ENCODE data around the gene CD151.

CD151 gene

DNA sequence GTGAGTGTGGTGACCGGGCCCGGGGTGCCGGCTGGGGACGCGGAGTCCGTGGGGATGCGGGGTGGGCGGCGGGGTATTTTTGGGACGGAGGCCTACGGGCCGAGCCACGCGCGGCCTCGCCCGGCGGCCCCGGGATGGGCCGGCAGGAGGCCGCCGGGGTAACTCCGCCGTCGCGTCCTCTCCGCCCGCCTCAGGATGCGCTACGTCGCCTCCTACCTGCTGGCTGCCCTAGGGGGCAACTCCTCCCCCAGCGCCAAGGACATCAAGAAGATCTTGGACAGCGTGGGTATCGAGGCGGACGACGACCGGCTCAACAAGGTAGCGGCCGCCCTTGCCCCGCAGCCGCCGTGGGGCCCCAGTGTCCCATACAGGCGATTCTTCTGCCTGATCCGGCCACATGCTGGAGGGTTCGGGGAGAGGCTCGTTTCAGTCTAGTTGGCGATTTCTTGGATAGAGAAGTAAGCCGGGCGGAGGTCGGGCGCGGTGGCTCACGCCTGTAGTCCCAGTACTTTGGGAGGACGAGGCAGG lies 22.6 kb upstream of the CD151 start:
- TF ChIP-seq, protein P1, sequence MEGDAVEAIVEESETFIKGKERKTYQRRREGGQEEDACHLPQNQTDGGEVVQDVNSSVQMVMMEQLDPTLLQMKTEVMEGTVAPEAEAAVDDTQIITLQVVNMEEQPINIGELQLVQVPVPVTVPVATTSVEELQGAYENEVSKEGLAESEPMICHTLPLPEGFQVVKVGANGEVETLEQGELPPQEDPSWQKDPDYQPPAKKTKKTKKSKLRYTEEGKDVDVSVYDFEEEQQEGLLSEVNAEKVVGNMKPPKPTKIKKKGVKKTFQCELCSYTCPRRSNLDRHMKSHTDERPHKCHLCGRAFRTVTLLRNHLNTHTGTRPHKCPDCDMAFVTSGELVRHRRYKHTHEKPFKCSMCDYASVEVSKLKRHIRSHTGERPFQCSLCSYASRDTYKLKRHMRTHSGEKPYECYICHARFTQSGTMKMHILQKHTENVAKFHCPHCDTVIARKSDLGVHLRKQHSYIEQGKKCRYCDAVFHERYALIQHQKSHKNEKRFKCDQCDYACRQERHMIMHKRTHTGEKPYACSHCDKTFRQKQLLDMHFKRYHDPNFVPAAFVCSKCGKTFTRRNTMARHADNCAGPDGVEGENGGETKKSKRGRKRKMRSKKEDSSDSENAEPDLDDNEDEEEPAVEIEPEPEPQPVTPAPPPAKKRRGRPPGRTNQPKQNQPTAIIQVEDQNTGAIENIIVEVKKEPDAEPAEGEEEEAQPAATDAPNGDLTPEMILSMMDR (IDR thresholded peaks at IDR 0.05; ENCODE audit: low read depth, low read length), result no peak
- H3K4me3 ChIP-seq (ENCODE audit: low read depth, low read length), result peak overlapping the region; percentile 90
- no peak for DNase-seq (ENCODE audit: low read depth, low spot score)
- in situ Hi-C loops (cut with HindIII; ENCODE audit: low sequenced_read_pairs), result no loop called here

DNA sequence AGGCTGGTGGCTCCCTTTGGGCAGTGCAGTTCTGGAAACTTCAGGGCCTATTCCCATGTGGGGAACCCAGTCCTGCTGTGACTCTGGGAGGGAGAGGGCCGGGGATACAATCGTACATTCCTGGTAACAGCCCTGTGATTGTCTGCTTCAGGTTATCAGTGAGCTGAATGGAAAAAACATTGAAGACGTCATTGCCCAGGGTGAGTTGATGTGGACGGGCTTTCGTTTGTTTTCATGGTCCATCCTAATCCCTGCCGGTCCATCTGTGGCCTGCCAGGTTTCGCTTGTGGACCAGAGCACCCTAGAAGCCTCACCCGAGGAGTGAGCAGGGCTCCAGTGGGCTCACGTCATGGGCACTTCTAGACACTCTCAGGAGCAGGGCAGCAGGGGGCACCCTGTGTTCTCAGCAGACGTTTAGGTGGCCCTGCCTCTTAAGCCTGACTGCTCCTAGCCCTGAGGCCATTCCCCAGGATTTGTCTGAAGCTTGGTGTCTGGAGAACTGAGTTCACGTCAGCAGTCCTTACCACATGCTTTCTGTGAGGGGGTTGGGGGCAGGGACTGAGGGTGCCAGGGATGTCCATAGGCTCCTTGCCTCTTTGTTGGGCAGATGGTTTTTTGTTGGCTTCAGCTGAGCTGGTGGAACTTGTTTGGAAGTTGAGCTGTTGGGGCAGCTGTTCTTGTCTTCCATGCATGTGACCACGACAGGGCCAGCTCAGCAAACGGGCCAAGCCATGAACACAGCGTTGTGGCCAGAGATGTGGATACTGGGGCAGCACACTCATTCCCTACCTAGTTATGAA lies 21.1 kb upstream of the CD151 start:
- in situ Hi-C loops (cut with HindIII; ENCODE audit: low sequenced_read_pairs), result no loop called here
- TF ChIP-seq, protein P1 (IDR thresholded peaks at IDR 0.05; ENCODE audit: low read depth, low read length), result peak; percentile 15
- no peak for DNase-seq (ENCODE audit: low read depth, low spot score)
- no peak overlapping the region for H3K4me3 ChIP-seq (ENCODE audit: low read depth, low read length)

DNA sequence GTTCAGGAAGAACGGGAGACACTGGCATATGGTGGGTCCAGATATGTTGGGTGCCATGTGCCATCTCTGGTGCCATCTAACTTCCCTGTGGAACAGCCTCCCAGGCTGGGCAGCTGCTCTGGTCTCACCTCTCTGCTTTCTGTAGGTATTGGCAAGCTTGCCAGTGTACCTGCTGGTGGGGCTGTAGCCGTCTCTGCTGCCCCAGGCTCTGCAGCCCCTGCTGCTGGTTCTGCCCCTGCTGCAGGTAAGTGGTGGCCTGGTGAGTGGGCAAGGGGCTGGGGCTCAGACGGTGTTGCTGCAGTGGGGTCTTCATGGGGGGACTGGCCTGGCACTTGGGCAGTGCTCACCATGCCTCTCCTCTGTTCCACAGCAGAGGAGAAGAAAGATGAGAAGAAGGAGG lies 20.4 kb upstream of the CD151 start:
- no peak overlapping the region for H3K4me3 ChIP-seq (ENCODE audit: low read depth, low read length)
- TF ChIP-seq, protein P1 (IDR thresholded peaks at IDR 0.05; ENCODE audit: low read depth, low read length), result no peak
- no peak for DNase-seq (ENCODE audit: low read depth, low spot score)
- in situ Hi-C loops (cut with HindIII; ENCODE audit: low sequenced_read_pairs), result no loop called here

DNA sequence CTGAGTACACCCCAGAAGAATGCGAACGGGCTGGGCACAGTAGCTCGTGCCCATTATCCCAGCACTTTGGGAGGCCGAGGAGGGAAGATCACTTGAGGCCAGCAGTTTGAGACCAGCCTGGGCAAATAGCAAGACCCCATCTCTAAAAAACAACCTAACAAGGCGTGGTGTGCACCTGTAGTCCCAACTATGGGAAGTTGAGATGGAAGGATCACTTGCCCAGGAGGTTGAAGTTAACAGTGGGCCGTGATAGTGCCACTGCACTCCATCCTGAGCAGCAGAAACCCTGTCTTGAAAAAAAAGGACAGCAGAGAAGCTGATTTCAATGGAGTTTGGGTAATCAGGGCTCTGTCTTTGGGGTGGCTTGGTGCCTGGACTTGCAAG lies 19.7 kb upstream of the CD151 start:
- TF ChIP-seq, protein P1 (IDR thresholded peaks at IDR 0.05; ENCODE audit: low read depth, low read length), result no peak
- in situ Hi-C loops (cut with HindIII; ENCODE audit: low sequenced_read_pairs), result no loop called here

DNA sequence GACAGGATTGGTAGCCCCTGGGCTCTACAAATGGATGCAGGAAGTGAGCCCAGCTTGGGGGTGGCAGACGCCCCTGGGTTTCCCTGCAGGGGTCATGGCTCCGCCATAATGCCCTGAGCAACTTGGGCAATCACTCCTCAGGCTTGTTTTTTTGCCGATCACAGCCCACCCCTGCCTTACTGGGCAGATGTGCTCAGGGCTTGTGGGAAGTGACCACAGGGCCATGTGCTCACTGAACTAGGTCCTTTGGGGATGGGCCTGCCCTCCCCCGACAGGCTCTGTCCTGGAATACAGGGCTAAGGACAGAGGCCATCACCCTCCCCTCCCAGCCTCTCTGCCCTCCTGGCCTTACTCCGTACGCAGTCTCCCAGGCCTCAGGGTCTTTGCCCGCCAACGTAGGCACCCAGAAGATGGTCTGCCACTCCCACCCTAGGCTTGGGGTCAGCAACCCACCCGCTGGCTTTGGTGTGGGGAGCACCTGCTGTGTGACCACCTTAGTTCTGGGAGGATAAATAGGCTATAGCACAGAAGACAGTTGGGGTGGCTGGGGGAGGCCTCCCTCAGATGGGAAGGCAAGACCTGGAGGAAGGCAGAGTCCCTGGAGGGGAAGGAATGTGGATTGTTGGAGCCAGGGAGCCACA lies 19.2 kb upstream of the CD151 start:
- no peak for DNase-seq (ENCODE audit: low read depth, low spot score)
- in situ Hi-C loops (cut with HindIII; ENCODE audit: low sequenced_read_pairs), result no loop called here
- TF ChIP-seq, protein P1 (IDR thresholded peaks at IDR 0.05; ENCODE audit: low read depth, low read length), result no peak
- H3K4me3 ChIP-seq (ENCODE audit: low read depth, low read length), result no peak overlapping the region

More for the DNA sequence above, 19.7 kb upstream of the CD151 start:
- no peak overlapping the region for H3K4me3 ChIP-seq (ENCODE audit: low read depth, low read length)
- DNase-seq (ENCODE audit: low read depth, low spot score), result no peak

DNA sequence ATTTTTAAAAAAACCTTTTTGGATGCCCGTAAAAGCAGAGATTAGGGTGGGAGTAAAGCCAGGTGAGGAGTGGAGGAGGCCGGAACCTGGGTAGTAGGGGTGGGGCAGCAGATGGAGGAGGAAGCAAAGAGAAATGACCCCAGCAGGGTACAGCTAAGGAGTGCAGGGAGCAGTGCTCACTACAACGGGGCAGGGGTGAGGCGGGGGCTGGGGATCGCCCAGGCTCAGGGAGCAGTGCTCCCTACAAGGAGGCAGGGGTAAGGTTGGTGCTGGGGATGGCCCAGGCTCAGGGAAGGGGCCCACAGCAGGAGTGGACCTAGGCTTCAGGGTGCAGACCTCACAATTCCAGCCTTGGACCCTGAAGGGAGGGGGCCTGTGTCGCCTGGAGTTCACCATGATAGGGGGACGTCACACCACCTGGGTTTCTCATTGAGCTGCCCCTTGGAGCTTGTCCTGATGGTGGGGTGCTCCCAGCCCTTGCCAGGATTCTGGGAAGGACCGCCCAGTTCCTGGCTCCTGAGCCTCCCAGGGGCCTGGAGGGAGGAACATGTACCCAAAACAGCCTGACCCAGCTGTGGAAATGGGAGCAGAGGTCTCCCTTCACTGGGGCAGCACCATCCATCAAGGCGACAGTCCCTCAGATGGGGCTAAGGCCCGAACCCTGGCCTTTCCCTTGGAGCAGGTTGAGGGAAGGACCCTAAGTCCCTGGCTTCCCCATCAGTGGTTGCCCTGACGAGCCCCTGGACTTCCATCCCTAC lies 16.9 kb upstream of the CD151 start:
- H3K4me3 ChIP-seq (ENCODE audit: low read depth, low read length), result no peak overlapping the region
- DNase-seq (ENCODE audit: low read depth, low spot score), result no peak
- in situ Hi-C loops (cut with HindIII; ENCODE audit: low sequenced_read_pairs), result no loop called here
- TF ChIP-seq, protein P1 (IDR thresholded peaks at IDR 0.05; ENCODE audit: low read depth, low read length), result no peak

Data from astrocyte of the spinal cord (primary cell).